ENCODE results near the gene TNFRSF8.

The TNFRSF8 gene

GRCh38 chr1:12113433-12114339 lies 50.6 kb downstream of the TNFRSF8 start:
- no peak for DNase-seq (ENCODE audit: low read depth)
- TF ChIP-seq, protein P1, sequence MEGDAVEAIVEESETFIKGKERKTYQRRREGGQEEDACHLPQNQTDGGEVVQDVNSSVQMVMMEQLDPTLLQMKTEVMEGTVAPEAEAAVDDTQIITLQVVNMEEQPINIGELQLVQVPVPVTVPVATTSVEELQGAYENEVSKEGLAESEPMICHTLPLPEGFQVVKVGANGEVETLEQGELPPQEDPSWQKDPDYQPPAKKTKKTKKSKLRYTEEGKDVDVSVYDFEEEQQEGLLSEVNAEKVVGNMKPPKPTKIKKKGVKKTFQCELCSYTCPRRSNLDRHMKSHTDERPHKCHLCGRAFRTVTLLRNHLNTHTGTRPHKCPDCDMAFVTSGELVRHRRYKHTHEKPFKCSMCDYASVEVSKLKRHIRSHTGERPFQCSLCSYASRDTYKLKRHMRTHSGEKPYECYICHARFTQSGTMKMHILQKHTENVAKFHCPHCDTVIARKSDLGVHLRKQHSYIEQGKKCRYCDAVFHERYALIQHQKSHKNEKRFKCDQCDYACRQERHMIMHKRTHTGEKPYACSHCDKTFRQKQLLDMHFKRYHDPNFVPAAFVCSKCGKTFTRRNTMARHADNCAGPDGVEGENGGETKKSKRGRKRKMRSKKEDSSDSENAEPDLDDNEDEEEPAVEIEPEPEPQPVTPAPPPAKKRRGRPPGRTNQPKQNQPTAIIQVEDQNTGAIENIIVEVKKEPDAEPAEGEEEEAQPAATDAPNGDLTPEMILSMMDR (IDR thresholded peaks at IDR 0.05; ENCODE audit: low read depth, low read length, missing control alignments) = no peak
- no peak overlapping the region for H3K4me3 ChIP-seq (ENCODE audit: low read depth, low read length)

DNA sequence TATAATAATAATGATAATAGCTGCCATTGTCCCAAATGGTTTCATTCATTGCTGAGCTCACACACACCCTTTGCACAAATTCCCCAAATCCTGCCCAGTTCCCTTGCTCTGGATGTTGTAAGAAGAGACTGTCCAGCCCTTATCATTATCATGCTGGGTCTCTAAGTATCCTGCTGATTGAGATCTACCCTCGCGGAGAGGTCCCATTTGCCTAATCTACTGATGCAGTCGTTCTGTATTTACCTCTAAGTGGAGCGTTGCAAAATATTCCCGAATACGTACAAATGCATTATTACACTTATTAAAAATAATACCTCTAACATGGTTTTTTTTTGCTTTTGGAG lies 51.2 kb downstream of the TNFRSF8 start:
- TF ChIP-seq, protein P1 (IDR thresholded peaks at IDR 0.05; ENCODE audit: low read depth, low read length, missing control alignments) = no peak
- H3K4me3 ChIP-seq (ENCODE audit: low read depth, low read length) = no peak overlapping the region
- DNase-seq (ENCODE audit: low read depth) = no peak

GRCh38 chr1:12114916-12115315 lies 51.8 kb downstream of the TNFRSF8 start:
- DNase-seq (ENCODE audit: low read depth) = no peak
- TF ChIP-seq, protein P1 (IDR thresholded peaks at IDR 0.05; ENCODE audit: low read depth, low read length, missing control alignments) = no peak
- H3K4me3 ChIP-seq (ENCODE audit: low read depth, low read length) = no peak overlapping the region

DNA sequence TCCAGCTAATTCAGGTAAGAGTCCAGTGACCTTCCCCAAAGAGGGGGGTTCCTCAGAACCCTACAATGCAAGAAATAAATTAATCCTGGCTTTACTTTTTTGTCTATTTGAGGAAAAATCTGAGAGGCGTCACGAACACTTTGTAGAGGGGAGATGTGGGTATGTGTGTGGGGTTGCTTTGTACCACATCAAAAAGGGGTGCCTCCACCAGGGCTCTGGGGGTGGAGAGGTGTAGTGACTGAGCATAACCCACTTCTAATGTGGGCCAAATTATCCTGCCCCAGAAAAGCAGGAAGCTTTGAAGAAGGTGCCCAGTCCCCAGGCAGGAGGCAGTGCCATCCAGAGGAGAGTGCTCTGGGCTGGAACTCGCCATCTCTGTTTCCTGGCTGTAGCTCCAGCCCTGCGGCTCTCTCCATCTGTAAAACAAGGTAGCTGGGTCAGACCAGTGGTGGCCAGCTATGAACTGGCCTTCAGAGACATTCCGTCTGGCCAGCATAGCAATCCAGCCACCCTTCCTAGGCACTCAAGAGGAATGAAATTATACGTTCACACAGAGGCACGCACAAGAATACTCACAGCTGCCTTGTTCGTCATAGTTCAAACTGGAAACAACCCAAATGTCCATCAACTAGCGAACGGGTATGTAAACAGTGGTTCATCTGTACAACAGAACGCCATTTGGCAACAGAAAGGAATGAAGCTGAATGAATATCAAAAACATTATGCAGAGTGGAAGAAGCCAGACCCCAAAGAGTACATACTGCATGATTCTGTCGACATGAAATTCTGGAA lies 58.3 kb downstream of the TNFRSF8 start:
- DNase-seq (ENCODE audit: low read depth) = no peak
- TF ChIP-seq, protein P1 (IDR thresholded peaks at IDR 0.05; ENCODE audit: low read depth, low read length, missing control alignments) = no peak
- no peak overlapping the region for H3K4me3 ChIP-seq (ENCODE audit: low read depth, low read length)

- no peak overlapping the region for H3K4me3 ChIP-seq (ENCODE audit: low read depth, low read length)
- TF ChIP-seq, protein P1 (IDR thresholded peaks at IDR 0.05; ENCODE audit: low read depth, low read length, missing control alignments) = no peak
- no peak for DNase-seq (ENCODE audit: low read depth)
Observed at GRCh38 chr1:12123172-12123571, 60.1 kb downstream of the TNFRSF8 start.

DNA sequence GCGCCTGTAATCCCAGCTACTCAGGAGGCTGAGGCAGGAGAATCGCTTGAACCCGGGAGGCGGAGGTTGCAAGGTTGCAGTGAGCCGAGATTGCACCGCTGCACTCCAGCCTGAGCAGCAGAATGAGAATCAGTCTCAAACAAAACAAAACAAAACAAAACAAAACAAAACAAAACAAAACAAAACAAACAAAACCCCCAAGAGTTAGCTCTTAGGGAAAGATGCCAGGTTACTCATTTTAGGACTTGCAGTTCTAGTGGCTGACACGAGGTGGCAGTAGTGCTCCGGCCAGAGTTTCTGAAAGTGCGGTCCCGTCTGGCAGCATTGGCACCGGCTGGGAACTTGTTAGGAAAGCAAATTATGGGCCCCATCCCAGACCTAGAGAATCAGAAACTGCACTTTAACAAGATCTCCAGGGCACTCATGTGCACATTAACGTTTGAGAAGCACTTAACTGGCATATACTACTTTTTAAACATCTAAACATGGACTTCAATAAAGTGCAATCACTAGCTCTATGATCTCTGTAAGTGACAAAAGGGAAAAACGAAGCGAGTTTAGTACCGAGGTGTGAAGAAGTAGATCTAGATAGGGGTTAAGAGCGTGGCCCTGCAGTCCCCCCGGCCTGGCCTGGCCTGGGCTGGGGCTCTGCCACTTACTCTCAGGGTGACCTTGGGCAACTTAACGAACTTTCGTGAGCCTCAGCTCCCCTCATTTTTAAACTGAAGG lies 61.8 kb downstream of the TNFRSF8 start:
- no peak for DNase-seq (ENCODE audit: low read depth)
- TF ChIP-seq, protein P1 (IDR thresholded peaks at IDR 0.05; ENCODE audit: low read depth, low read length, missing control alignments) = peak; percentile 92
- H3K4me3 ChIP-seq (ENCODE audit: low read depth, low read length) = no peak overlapping the region

Measured in GM12864 (cell line).